Thyroid gland (tissue), 4 donors: Measurements from ENCODE around the gene CREB3L2. TPM values are rescaled to one million over a fixed set of nuclear protein-coding genes. Genes with fewer than 3 reads are reported as not detected.

ENCODE experiments used
- DNase-seq, 2 donors: peaks; one replicate each; pipeline ENCODE4 v3.0.0-alpha.2; 2019
- H3K27ac ChIP-seq, 3 donors: fragments of 200-600 bp; sonication (generic); 1 replicate in 2 of 3; 2 replicates in 1 of 3; pipeline ENCODE4 v1.5.1; 2016 to 2019; ENCODE audit warnings: mild to moderate bottlenecking in 1 of 3, moderate library complexity in 1 of 3
- H3K27me3 ChIP-seq: fragments of 200-600 bp; sonication (generic); one replicate; pipeline ENCODE4 v1.5.1; 2019
- H3K36me3 ChIP-seq, 2 donors: fragments of 200-600 bp; sonication (generic); one replicate each; pipeline ENCODE4 v1.5.1; 2016 to 2019
- H3K4me1 ChIP-seq, 2 donors: fragments of 200-600 bp; sonication (generic); one replicate each; pipeline ENCODE4 v1.5.1; 2017 to 2019
- H3K4me3 ChIP-seq, 3 donors: fragments of 200-600 bp; sonication (generic); replicated peaks in 1 of 3; 1 replicate in 2 of 3; 2 replicates in 1 of 3; pipeline ENCODE4 v1.5.1; 2016; ENCODE audit warnings: mild to moderate bottlenecking in 1 of 3
- H3K9me3 ChIP-seq: fragments of 200-600 bp; sonication (generic); one replicate; pipeline ENCODE4 v1.5.1; 2017
- CTCF ChIP-seq, 6 experiments: fragments of 200-600 bp in 3 of 6; fragments of 450-650 bp in 3 of 6; sonication (generic) in 3 of 6; IDR thresholded peaks; one replicate each; pipeline ENCODE4 v1.5.1; 2016 to 2019; ENCODE audit warnings: antibody characterized with exemption in 6 of 6, mild to moderate bottlenecking in 2 of 6, inconsistent platforms in 1 of 6, moderate library complexity in 1 of 6
- POLR2A ChIP-seq, 2 donors: fragments of 450-650 bp; IDR thresholded peaks; one replicate each; pipeline ENCODE4 v1.6.1; 2017; ENCODE audit warnings: antibody characterized with exemption in 2 of 2, mild to moderate bottlenecking in 2 of 2, moderate library complexity in 1 of 2
- WGBS, 2 donors: methylation state at CpG; one replicate each; pipeline ENCODE4 v1.1.5; 2017; 5-methylcytosine and 5-hydroxymethylcytosine counted together
- intact Hi-C: fragments of 100-400 bp; cut with DNase I; formaldehyde crosslinking; loops from one replicate; pipeline ENCODE4 v1.15.1; 2023
- total RNA-seq, 4 donors: library from RNA; depleted of rRNA; stranded (reverse); fragments of >200 nt; gene quantifications; one replicate each; pipeline ENCODE4 v1.2.3, GENCODE V29; 2016

Gene CREB3L2
- total RNA-seq, 4 donors from 2014 or later = 86.1 to 143 (median 103) TPM

- Histone ChIP-seq H3K27ac (peak overlapping the region in 2 of 3 donors; percentile 89 to 90), H3K27me3 (no peaks in the 10 kb centered on the region), H3K9me3 (no peaks in the 10 kb centered on the region), H3K4me3 (no peak overlapping the region), H3K36me3 (peaks cover 46 to 54% of the 10 kb centered on the region in 2 donors), H3K4me1 (peaks cover 45 to 47% of the 10 kb centered on the region in 2 donors)
- DNase-seq = no peak
- no peak for TF ChIP-seq CTCF (IDR thresholded peaks at IDR 0.05)
- TF ChIP-seq POLR2A (IDR thresholded peaks at IDR 0.05) = no peak
- WGBS, 2 donors = 91 to 93% methylated on average over 5 of the region's 5 CpGs
- intact Hi-C loops = no loop called here
These were observed 121.5 kb downstream of the CREB3L2 start for GRCh38 chr7:137880432-137880831.

- Histone ChIP-seq H3K4me3 (no peak overlapping the region), H3K27ac (peak overlapping the region; percentile 11 to 90 (median 89)), H3K9me3 (no peaks in the 10 kb centered on the region), H3K36me3 (peaks cover 38 to 46% of the 10 kb centered on the region in 2 donors), H3K4me1 (peaks cover 53 to 55% of the 10 kb centered on the region in 2 donors), H3K27me3 (no peaks in the 10 kb centered on the region)
- DNase-seq = no peak
- intact Hi-C loops = no loop called here
- TF ChIP-seq POLR2A (IDR thresholded peaks at IDR 0.05) = no peak
- TF ChIP-seq CTCF (IDR thresholded peaks at IDR 0.05) = no peak
- WGBS, 2 donors = 78 to 81% methylated on average over 20 of the region's 20 CpGs
These were observed 122.3 kb downstream of the CREB3L2 start for GRCh38 chr7:137879357-137880158.

- peak; percentile 46 to 73 for DNase-seq
- Histone ChIP-seq H3K4me1 (peaks cover 60 to 65% of the 10 kb centered on the region in 2 donors), H3K27me3 (no peaks in the 10 kb centered on the region), H3K27ac (peak overlapping the region; percentile 11 to 90 (median 89)), H3K36me3 (peaks cover 29 to 35% of the 10 kb centered on the region in 2 donors), H3K4me3 (no peak overlapping the region), H3K9me3 (no peaks in the 10 kb centered on the region)
- intact Hi-C loops = no loop called here
- TF ChIP-seq CTCF (IDR thresholded peaks at IDR 0.05) = no peak
- peak in 1 of 2 donors; percentile 20 for TF ChIP-seq POLR2A (IDR thresholded peaks at IDR 0.05)
- 36 to 61% methylated on average over 8 of the region's 8 CpGs for WGBS, 2 donors
These were observed 123.4 kb downstream of the CREB3L2 start for GRCh38 chr7:137878333-137878961.

DNA sequence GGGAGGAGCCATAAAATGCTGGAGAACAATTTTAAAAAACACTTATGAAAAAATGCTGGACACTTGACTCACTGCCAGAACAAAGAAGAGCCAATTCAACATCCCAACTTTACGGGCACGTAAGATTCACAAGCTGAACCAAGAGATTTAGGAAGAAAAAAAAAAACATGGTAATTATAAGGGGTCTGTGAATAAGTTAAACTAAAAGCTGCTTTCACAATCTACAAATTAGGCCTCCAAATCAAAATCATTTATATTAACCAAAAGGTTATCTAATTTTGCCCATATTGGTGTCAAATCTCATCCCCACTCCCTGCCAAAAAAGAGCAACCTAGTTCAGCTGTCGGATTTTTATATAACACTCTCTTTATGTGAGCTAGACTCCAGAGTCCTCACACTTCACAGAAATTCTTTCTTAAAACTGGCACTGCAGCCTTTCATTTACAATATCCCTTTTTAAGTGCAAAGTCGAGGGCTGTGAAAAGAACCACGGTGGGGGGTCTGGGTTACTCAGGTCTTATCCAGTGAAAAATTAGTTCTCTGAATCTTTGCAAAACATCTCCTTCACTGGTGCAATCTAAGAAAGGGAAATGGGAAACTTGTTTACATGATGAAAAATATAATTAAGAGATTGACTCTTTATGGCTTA is 124.7 kb downstream of the CREB3L2 start:
- peaks cover 65 to 68% of the 10 kb centered on the region in 2 donors for H3K4me1 ChIP-seq
- no peak overlapping the region for H3K4me3 ChIP-seq
- H3K27me3 ChIP-seq = no peaks in the 10 kb centered on the region
- H3K36me3 ChIP-seq = peaks cover 18 to 22% of the 10 kb centered on the region in 2 donors
- peak overlapping the region; percentile 38 to 90 (median 89) for H3K27ac ChIP-seq
- intact Hi-C loops = no loop called here
- TF ChIP-seq CTCF (IDR thresholded peaks at IDR 0.05) (no peak), POLR2A (IDR thresholded peaks at IDR 0.05) (no peak)
- 45 to 48% methylated on average over 5 of the region's 5 CpGs for WGBS, 2 donors
- no peaks in the 10 kb centered on the region for H3K9me3 ChIP-seq
- no peak for DNase-seq
